Activated effector memory CD4-positive, alpha-beta T cell treated with anti-CD3 and anti-CD28 coated beads, Interleukin-2, amount 50 U/mL, for 16 hours (primary cell): Measurements from ENCODE around the gene SLC35B4.
"Not testable (repeated sequence)": the region's sequence is repeated elsewhere in the genome, so short reads cannot be mapped to it uniquely, and the experiment has no call there.

Experiments used
- DNase-seq: peaks from one replicate; pipeline ENCODE4 v3.0.0-alpha.2; 2020

SLC35B4 gene

GRCh38 chr7:134330974-134331373 lies 14.2 kb upstream of the SLC35B4 start:
- DNase-seq: no peak

- no peak for DNase-seq
Observed at GRCh38 chr7:134329614-134330346, 13.1 kb upstream of the SLC35B4 start.

DNA sequence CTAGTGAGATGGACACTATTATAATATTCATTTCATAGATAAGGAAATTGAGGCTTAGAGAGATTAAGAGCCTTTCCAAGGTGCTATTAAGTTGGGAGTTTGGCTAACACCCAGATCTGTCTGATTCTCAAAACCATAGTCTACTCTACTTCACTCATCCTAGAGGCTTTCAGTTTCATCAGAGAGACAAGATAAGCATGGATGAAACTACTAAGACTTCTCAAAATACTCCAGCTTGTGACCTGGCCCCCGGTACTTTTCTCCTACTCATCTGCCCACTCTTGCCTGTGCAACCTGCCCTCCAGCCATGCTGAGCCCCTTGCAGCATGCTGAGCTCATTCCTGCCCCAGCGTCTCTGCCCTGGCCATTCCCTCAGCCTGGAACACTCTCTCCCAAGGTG lies 12.2 kb upstream of the SLC35B4 start:
- no peak for DNase-seq

DNA sequence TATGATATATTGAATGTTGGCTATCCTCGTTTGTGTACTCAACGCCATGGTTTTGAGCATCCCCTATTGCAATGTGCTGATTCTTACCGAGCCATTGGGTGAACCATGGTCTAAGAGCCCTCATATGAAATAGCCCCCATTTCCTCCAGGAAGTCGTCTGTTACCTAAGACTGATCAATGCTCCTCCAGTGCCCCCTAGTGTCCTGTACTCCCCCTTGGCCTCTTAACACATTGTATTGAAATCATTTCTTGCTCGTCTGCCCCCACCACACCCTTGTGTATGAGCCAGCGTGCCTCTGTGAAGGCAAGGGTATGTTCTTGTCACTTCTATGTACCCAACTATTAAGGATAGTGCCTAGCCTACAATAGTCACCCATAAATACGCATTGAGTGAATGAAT lies 11.2 kb upstream of the SLC35B4 start:
- DNase-seq: peak; percentile 74

DNA sequence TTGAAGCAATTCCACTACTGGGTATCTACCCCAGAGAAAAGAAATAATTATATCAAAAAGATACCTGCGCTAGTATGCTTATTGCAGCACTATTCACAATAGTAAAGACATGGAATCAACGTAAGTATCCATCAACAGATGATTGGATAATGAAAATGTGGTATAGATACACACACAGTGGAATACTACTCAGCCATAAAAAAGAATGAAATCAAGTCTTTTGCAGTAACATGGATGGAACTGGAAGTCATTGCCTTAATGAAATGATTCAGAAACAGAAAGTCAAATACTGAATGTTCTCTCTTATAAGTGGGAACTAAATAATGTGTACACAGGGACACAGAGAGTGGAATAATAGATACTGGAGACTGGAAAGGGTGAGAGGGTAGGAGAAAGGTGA lies 7.4 kb upstream of the SLC35B4 start:
- no peak for DNase-seq

DNA sequence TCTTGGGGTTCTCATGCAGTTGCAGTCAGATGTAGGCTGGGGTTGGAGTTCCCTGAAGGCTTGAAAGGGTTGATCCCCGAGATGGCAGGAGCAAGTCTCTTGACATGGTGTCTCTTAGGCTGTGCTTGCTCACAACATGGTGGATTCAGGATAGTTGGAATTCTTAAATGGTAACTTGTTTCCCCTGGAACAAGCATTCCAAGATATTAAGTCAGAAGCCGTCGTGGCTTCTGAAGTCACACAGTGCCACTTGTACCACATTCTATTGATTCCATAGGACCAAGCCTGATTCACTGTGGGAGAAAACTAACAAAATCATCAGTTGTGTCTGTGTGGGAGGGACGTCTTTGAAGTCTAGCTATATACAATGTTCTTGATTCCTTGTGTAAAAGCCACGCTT lies 3.5 kb upstream of the SLC35B4 start:
- DNase-seq: no peak

GRCh38 chr7:134318443-134318842 lies 1.7 kb upstream of the SLC35B4 start:
- no peak for DNase-seq

DNA sequence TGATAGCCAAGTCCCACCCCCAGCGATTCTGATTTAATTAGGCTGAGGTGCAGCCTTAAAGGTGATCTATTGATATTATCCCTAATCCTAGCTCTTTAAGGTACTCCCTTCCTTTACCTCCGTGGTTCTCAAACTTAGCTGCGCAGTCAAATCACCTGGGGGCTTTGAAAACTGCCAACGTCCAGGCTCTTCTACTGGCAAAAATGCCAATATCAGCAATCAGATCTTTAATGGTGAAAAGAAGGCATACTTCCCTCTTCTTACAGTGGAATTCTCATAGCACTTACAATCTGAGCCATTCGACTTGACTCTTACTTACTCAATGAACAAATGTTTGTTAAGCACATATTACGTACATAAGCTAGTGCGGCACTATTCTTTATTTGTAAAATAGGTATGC lies 704 bp upstream of the SLC35B4 start:
- no peak for DNase-seq

DNA sequence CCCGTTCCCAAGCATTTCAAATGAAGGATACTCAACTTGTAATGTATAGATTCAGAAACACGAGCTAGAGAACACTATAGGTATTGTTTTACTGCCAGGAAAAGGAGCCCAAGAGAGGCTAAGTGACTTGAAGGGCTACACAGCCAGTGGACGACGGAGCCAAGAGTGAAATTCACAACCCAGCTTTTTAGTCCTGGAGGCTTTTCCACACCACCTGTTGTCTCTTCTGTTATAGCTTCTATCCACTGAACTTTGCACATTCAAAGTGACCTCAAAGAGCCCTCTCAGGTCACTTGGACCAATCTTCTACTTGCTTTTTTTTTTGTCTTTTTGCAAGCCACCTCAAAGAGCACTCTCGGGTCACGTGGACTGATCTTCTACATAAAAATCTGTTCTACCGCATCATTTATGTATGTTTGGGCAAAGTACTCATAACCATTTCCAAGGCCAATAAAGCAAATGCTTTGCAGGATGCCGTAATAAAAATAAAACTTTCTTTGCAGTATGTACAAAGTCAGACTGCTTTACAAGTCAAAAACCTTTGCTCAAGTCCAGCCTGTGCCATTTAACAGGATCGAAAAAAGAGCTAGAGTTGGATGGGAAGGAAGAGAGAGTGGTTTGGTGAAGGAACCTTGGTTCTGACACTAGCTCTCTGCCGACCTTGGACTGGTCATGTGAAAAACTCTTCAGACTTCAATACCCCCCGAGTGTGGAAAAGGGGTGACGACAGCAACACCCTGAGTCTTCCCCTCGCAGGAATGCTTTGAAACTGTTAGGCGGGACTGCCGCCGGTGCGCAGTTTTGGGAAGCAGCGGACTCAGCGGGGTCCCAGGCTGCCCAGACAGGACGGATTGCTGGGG lies 821 bp downstream of the SLC35B4 start:
- no peak for DNase-seq

DNA sequence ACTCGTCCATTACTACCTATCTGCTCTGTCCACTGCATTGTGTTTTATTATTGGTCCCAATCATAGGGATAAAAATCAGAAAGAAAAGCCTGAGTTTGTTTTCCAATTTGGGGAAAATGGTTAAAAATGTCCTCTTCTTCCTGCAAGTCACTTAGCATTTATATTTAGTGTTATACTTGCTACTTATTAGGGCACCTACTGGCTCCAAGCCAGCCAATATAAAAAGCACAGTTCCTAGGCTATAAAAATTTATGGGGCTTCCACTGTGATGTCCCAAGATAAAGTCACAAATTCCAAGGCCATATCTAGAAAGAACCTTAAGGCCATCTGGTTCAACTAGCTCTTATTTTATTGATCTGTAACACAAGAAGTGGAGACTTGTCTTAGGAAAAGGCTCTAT lies 3.2 kb downstream of the SLC35B4 start:
- no peak for DNase-seq

DNA sequence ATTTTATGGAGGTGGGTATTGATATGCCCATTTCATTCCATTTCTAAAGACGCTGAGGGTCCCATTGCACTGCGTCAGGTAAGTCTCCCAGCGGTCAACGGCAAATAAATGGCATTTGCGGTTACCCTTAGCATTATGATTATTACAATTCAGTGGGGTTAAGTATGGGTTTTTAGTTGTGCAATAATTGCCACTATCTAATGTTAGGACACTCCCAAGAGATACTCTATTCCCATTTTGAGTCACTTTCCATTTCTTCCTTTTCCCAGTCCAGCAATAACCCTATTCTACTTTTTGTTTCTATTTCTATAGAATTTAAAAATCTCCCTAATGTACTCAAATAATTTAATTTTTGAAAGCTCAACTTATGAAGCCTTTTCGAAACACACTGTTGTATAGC lies 4.0 kb downstream of the SLC35B4 start:
- DNase-seq: no peak

GRCh38 chr7:134311807-134312206 lies 4.9 kb downstream of the SLC35B4 start:
- no peak for DNase-seq

- no peak for DNase-seq
Observed at GRCh38 chr7:134308548-134308947, 8.2 kb downstream of the SLC35B4 start.

DNA sequence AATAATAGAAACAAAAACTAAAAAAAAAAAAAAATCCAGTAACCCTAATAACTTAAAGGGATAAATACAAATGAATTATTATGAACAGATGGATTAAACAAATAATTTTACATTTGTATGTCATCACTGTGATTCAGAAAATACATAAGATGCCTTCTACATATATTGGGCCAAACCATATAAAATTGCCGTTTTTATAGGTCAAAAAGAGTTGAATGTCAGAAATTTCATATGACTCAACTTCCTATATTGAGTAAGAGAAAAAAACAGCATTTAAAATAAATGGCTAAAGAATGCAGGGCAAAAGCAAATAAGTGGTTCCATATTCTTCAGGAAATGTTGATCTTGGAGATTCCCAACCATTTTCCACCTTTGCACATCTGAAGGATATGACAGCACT lies 9.4 kb downstream of the SLC35B4 start:
- DNase-seq: no peak

DNA sequence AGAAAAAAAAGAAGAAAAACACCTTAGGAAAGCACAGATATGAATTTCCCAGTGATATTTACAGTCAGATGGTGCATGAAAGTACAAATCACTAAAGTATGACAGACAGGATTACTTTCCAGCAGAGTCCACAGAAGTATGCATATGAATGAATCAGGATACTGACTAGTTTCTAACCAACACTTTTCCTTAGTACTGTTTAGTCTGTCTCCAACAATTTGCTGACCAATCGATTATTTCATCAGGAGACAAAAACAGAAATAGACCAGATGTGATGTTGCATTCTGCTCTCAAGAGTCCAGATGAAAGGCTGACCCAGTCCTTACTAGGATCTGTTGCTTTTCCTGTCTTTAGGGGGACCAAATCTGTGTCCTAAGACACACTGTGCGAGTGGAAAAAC lies 14.6 kb downstream of the SLC35B4 start:
- DNase-seq: no peak

GRCh38 chr7:134301592-134301991 lies 15.1 kb downstream of the SLC35B4 start:
- DNase-seq: no peak

DNA sequence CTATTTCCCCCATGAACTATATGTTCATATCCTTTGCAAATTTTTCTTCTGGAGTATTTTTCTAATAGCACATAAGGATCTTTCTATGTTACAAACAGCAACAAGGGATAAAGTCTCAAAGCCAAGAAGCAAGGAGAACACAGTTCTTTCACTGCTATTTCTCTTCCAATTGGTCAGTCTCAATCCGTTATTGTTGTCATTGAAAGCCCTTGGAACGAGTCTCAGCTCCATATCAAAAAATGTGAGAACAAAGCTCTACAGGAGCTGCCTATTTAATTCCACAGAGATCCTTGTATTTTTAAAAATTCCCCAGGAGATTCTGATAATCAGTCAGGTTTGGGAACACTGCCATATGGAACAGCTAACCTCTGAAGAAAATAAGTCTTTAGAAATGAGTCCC lies 15.7 kb downstream of the SLC35B4 start:
- no peak for DNase-seq

GRCh38 chr7:134298902-134299683 lies 17.6 kb downstream of the SLC35B4 start:
- DNase-seq: no peak

- no peak for DNase-seq
Observed at GRCh38 chr7:134297489-134297888, 19.2 kb downstream of the SLC35B4 start.

GRCh38 chr7:134295982-134296381 lies 20.7 kb downstream of the SLC35B4 start:
- not testable (repeated sequence) for DNase-seq

GRCh38 chr7:134293002-134293740 lies 23.6 kb downstream of the SLC35B4 start:
- DNase-seq: no peak

GRCh38 chr7:134290286-134290685 lies 26.4 kb downstream of the SLC35B4 start:
- no peak for DNase-seq

DNA sequence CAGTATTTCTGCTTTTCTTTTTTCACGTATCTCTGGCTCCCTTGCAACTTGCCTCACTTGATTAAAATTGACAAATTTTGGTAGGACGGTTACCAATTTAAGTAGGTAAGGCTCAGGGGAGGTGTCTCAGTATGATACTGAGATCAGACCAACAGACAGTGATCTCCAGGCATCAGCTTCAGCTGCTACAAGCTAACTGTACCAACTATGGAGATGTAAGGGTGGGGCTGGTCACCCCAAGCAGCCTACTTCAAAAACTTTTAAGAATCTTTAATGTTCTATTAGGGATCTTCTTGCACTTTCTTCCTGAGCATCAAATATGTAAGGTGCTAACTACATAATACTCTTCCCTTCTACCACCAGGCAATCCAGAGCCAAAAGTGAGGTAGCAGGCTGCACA lies 26.9 kb downstream of the SLC35B4 start:
- DNase-seq: no peak
